Stimulated activated CD4-positive, alpha-beta T cell treated with anti-CD3 and anti-CD28 coated beads, Interleukin-1b, Interleukin-23, amount 100 ng/mL, for 48 hours (primary cell): ENCODE data around the gene HS2ST1.

Experiments
- DNase-seq: peaks from one replicate; pipeline ENCODE4 v3.0.0-alpha.2; 2020

The HS2ST1 gene

DNA sequence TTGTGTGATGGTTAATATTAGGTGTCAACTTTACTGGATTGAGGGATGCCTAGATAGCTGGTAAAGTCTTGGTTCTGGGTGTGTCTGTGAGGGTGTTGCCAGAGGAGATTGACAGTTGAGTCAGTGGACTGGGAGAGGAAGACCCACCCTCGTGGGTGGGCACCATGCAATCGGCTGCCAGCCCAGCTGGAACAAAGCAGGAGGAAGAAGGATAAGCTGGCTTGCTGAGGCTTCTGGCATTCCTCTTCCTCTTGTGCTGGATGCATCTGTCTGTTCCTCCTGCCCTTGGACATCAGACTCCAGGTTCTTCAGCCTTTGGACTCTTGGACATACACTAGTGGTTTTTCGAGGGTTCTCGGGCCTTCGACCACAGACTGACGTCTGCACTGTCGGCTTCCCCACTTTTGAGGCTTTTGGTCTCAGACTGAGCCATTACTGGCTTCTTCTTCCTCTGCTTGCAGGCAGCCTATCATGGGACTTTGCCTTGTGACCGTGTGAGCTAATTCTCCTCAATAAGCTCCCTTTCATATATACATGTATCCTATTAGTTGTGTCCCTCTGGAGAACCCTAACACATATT, 230.0 kb downstream of the HS2ST1 start:
- no peak for DNase-seq

GRCh38 chr1:87144981-87145380, 230.5 kb downstream of the HS2ST1 start:
- no peak for DNase-seq

DNA sequence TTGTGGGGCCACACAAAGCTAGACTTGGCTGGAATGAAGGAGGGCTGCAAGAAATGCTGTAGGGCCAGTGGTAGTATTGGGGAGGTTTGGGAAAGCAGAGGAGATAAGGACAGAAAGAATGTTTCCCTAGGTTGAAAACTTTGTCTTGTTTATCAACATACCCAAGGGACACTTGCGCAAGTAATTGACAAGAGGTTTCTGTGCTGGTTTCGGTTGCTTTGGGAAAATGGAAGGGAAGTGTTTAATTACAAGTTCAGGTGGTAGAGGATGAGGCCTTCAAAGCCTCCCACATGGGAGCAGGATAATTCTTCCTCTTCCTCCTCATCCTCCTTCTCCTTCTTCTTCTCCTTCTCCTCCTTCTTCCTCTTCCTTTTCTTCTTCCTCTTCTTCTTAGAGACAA, 232.1 kb downstream of the HS2ST1 start:
- DNase-seq: no peak

GRCh38 chr1:87146986-87147385, 232.6 kb downstream of the HS2ST1 start:
- DNase-seq: no peak

DNA sequence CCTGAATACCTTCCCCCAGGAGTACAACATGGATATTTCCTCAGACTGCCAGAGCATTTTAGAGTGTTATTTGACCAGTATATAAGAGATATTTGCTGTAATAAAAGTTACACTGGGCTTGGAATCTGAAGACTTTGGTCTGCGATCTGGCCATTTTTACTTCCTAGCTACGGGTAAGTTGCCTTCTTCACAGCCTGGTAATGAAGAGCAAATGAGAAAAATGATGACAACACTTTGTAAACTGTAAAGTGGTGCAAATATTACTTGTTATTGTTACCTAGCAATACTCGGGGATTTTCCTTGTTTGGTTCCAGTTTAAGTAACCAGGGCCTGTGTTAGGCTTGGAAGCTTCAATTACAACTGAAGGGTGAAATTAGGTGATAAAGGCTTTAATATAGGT, 233.4 kb downstream of the HS2ST1 start:
- no peak for DNase-seq

DNA sequence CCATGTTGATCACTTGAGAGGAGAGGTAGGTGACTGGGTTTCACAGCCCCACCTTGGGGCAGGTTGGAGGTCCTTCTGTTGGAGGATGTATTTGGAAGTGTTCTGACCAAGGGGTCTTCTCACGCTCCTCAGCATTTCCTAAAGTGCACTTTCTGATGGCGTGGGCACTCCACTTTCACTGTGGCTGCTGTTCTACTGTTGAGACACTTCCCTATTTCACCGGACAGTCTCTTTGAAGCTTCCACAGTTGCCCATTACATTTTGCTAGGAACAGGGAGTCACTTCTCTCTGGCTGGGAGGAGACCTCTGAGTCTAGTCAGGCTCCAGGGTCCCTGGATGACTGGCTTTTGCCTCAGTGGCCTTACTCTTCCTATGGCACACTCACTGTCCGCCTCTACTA, 234.2 kb downstream of the HS2ST1 start:
- DNase-seq: no peak

DNA sequence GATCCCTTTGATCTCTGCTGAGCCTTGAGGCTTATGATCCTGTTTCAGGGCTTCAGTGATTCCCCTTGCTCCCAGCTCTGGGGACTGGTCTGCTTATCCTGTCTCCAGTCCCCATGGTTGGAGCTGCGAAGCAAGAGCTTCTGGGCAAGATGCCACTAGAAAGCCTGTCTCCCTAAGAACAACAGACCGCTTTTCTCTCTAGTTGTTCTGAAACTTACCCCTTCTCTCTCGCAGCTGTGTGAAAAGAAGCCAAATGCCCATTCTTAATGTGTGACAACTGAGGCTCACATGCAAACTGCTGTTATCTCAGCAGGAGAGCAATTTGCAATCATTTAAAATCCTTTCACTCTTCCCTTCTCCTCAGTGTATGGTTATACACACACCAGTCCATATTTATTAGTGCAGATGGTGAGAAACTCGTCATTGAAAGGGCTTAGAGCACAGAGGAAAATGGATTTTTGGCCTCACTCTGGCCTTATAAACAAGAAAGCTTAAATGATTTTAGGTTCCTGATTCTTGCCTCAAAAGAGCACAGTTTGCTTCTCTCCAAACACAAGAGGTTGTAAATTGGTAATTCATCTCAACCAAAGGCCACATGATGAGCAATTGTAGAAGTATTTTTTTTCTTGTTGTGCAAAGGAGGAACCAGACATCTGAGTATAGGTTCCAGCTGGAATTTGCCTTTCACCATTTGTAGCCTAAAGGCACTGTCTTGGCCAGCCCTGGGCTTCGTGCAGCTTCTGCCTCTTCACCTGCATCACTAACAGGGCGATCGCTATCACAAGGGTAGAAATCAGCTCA, 235.0 kb downstream of the HS2ST1 start:
- no peak for DNase-seq

DNA sequence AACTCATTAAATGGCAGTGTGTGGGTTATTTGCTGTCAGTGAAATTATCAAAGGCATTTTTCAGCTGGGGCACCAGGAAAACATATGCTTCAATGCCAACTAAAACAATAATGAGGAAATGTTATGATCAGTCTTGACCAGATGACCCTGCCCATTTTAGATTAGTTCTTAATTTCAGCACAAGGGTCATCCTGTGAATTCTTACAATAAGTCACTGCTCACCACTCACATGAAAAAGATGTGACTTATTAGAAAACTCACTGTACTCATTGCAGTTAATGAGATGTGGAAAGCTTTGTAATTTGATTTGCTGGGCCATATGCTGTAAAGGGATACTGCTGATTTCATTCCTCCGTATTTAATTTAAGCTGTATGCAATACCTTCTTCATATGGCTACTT, 235.7 kb downstream of the HS2ST1 start:
- no peak for DNase-seq

DNA sequence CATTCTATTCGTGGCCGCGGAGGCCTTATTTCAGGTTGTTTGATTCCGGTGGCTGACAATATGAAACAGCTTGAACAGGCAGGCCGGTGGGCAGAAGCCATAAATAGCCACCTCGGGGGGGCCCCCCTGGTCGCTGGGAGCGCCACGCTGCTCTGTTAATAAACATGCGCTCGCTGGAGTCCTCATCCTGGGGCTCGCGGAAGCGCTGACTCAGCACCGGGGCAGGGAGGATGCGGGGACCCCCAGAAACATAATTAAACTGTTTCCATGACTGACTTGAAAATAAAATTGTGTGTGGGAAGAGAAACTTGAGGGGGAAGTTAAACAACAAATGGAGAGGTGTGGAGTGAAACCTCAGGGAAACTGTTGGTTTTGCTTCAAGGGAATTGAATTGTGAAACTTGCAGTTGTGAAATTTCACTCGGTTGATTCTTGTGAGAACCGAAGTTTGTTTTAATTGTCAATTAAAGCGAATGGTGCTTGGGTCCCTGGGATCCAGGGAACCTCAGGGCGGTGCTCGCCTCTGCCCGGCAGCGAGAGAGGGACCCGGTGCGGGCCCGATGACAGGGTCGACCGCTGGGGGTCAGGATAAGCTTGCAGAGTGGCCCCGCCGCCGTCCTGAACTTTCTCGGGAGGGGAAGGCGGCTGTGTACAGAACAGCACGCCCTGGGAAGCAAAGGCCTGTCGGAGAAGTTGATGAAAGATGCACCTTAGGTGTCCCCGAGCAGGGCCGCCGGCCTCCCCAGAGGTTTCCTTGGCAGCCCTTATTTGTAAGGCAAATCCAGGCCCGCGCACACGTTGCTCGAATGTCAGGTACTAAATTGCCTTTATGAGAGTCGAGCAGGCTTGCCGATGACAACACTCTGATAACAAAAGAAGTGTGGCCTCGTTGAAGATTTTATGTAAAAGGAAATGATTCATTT, 237.3 kb downstream of the HS2ST1 start:
- DNase-seq: peak; percentile 36

DNA sequence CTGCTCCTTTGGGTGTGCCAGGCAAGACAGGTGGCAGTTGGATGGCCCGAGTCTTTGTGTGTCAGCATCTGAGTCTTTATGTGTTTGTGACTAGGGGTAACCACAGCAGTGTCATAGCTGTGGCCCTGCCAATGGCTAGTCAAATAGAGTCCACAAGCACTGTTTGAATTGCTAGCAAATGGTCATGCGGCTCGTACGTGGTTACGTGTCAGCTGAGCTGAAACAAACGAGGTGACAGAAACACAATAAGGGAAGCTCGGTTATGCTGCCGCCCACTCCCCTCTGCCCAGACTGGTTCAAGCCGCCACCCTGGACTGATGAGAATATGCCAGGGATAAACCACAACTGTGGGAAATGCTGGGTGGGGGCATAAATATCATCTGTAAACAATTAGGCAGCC, 239.9 kb downstream of the HS2ST1 start:
- no peak for DNase-seq

GRCh38 chr1:87155170-87155569, 240.7 kb downstream of the HS2ST1 start:
- DNase-seq: no peak

- DNase-seq: no peak
Measured at GRCh38 chr1:87155648-87156047, 241.2 kb downstream of the HS2ST1 start.

DNA sequence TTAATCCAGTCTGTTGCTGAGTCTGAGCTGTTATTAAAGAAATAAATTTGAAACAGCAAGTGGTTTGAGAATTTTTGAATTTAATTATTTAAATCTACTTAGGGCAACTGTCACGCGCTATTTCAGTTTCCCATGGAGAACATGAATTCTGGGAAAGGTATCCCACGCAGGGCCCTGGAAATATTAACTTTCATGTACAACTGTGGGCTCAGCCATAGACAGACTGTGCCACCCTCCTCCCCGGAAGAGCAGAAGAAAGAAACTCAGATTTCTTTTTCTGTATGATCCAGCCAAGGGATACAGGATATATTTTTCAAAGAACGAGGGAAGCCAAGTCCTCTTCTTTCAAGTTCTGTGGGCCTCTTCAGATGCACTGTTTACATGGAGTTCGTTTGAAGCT, 241.7 kb downstream of the HS2ST1 start:
- DNase-seq: no peak

GRCh38 chr1:87159378-87159915, 245.0 kb downstream of the HS2ST1 start:
- DNase-seq: no peak
